Pancreas (tissue), 10 donors: ENCODE measurements around the gene DOK3. TPM values are rescaled to one million over a fixed set of nuclear protein-coding genes. Genes with fewer than 3 reads are reported as not detected.

Experiments
- ATAC-seq, 4 donors: fragments of 200-7000 bp; cut with Tn5 transposase; one replicate each; pipeline versions ENCODE4 v1.8.0 to v1.9.1; 2020; ENCODE audit warnings: mild to moderate bottlenecking in 4 of 4, moderate library complexity in 4 of 4
- DNase-seq, 6 donors: peaks; one replicate each; pipeline ENCODE4 v3.0.0-alpha.2; 2020
- FAIRE-seq: peaks from 2 replicates; lab custom pipeline; 2012; peaks lifted over from hg19 to GRCh38; lab: Jason Lieb, UNC
- H3K27ac ChIP-seq, 4 donors: fragments of 200-600 bp; sonication (generic); 1 replicate in 3 of 4; 2 replicates in 1 of 4; pipeline versions ENCODE4 v1.5.0 to v1.8.0; 2020
- H3K27me3 ChIP-seq, 4 donors: fragments of 200-600 bp; one replicate each; pipeline ENCODE4 v1.8.0; 2021
- H3K36me3 ChIP-seq, 3 donors: fragments of 200-600 bp; sonication (generic) in 1 of 3; one replicate each; pipeline versions ENCODE4 v1.5.0 to v1.8.0; 2020 to 2021
- H3K4me1 ChIP-seq, 3 donors: fragments of 200-600 bp; one replicate each; pipeline ENCODE4 v1.8.0; 2021
- H3K4me3 ChIP-seq, 4 donors: fragments of 200-600 bp; sonication (generic) in 2 of 4; one replicate each; pipeline versions ENCODE4 v1.5.0 to v1.8.0; 2020 to 2021
- H3K9me3 ChIP-seq, 4 donors: fragments of 200-600 bp; one replicate each; pipeline ENCODE4 v1.8.0; 2021
- CTCF ChIP-seq, 4 donors: fragments of 200-600 bp; sonication (generic) in 3 of 4; IDR thresholded peaks; one replicate each; pipeline versions ENCODE4 v1.5.0 to v1.8.0; 2021; ENCODE audit warnings: antibody characterized with exemption in 4 of 4
- WGBS, 2 donors: extraction: QIAGEN DNeasy Blood & Tissue Kit; methylation state at CpG; one replicate each; pipeline ENCODE4 v1.1.7; 2013; 5-methylcytosine and 5-hydroxymethylcytosine counted together
- intact Hi-C, 3 donors: fragments of 100-400 bp; cut with DNase I; formaldehyde crosslinking; loops; one replicate each; pipeline versions ENCODE4 v1.11.1 to v1.14.2; 2022
- polyA plus RNA-seq, 2 donors: library from polyadenylated mRNA; stranded (reverse); fragments of 200-250 nt; gene quantifications; one replicate each; pipeline ENCODE4 v1.2.3, GENCODE V29; 2013
- total RNA-seq, 6 donors: library from RNA; stranded (reverse); fragmentation: NEBNext Ultra II Directional in 4 of 6; extraction: Animal tissue kit (Norgen Biotek cat#: 25700) in 4 of 6; gene quantifications; one replicate each; pipeline versions ENCODE4 v1.2.1 to v1.2.4, GENCODE V29; 2021 to 2023
- donor health status: healthy with polysubstance abuse.
- donor health status: DM: no; HTN: no; CAD: no; lungs with moderate emphysema.
- donor health status: DM: no; HTN: no; CAD: no.
- donor health status: control.
- donor health status: control.
- donor health status: Bipolar disorder and iron deficiency.
- donor health status: DM: yes; HTN: yes; CAD: no.
- donor health status: DM: no; HTN: no; CAD: no.
- donor health status: DM: no; HTN: no; CAD: no.
- donor health status: DM: yes; HTN: yes; CAD: no.

DOK3 gene
- total and polyA plus RNA-seq, 8 donors = 0.98 to 11.4 (median 4.7) TPM

- H3K4me3 ChIP-seq = peak overlapping the region in 2 of 4 donors; percentile 1 to 40
- DNase-seq = peak in 1 of 6 donors; percentile 54
Observed at GRCh38 chr5:177508837-177509236, 789 bp downstream of the DOK3 start.

GRCh38 chr5:177508221-177508611 lies 1.4 kb downstream of the DOK3 start:
- peaks cover 0 to 18% (median 12%) of the 10 kb centered on the region in 3 donors for H3K36me3 ChIP-seq
- no peaks in the 10 kb centered on the region for H3K4me1 ChIP-seq
- H3K4me3 ChIP-seq = peak overlapping the region in 1 of 4 donors; percentile 40
- no peak for TF ChIP-seq CTCF (IDR thresholded peaks at IDR 0.05)
- intact Hi-C loops = no loop called here
- peak overlapping the region in 1 of 4 donors; percentile 25 for H3K27ac ChIP-seq
- peak in 2 of 6 donors; percentile 25 to 74 for DNase-seq
- H3K9me3 ChIP-seq = no peaks in the 10 kb centered on the region
- FAIRE-seq = no peak
- no peak for ATAC-seq
- WGBS, 2 donors = 92 to 94% methylated on average over 19 to 26 of the region's 26 CpGs
- no peaks in the 10 kb centered on the region for H3K27me3 ChIP-seq

More at GRCh38 chr5:177508837-177509236, 789 bp downstream of the DOK3 start:
- peak in 1 of 4 donors; percentile 14 for ATAC-seq
- WGBS, 2 donors = 59 to 74% methylated on average over 8 of the region's 8 CpGs
- FAIRE-seq = no peak
- Histone ChIP-seq H3K27me3 (no peaks in the 10 kb centered on the region), H3K27ac (peak overlapping the region in 2 of 4 donors; percentile 25 to 40), H3K9me3 (no peaks in the 10 kb centered on the region), H3K36me3 (peaks cover 0 to 20% (median 16%) of the 10 kb centered on the region in 3 donors), H3K4me1 (no peaks in the 10 kb centered on the region)
- TF ChIP-seq CTCF (IDR thresholded peaks at IDR 0.05) = no peak
- intact Hi-C loops = no loop called here

- DNase-seq = peak in 1 of 6 donors; percentile 7
- ATAC-seq = peak in 1 of 4 donors; percentile 7
- intact Hi-C loops = no loop called here
- H3K4me3 ChIP-seq = peak overlapping the region in 1 of 4 donors; percentile 40
- FAIRE-seq = no peak
- H3K27ac ChIP-seq = no peak overlapping the region
- no peaks in the 10 kb centered on the region for H3K27me3 ChIP-seq
- 91 to 92% methylated on average over 17 of the region's 17 CpGs for WGBS, 2 donors
- TF ChIP-seq CTCF (IDR thresholded peaks at IDR 0.05) = no peak
- H3K9me3 ChIP-seq = no peaks in the 10 kb centered on the region
- peaks cover 0 to 13% (median 9%) of the 10 kb centered on the region in 3 donors for H3K36me3 ChIP-seq
- H3K4me1 ChIP-seq = no peaks in the 10 kb centered on the region
Observed at GRCh38 chr5:177507596-177508220, 1.9 kb downstream of the DOK3 start.

- Histone ChIP-seq H3K4me1 (no peaks in the 10 kb centered on the region), H3K27ac (no peak overlapping the region), H3K27me3 (no peaks in the 10 kb centered on the region), H3K36me3 (peaks cover 0 to 9% (median 4%) of the 10 kb centered on the region in 3 donors), H3K4me3 (no peak overlapping the region), H3K9me3 (no peaks in the 10 kb centered on the region)
- DNase-seq (no peak), FAIRE-seq (no peak), ATAC-seq (no peak)
- TF ChIP-seq CTCF (IDR thresholded peaks at IDR 0.05) = no peak
- intact Hi-C loops = no loop called here
- 47 to 48% methylated on average over 9 of the region's 9 CpGs for WGBS, 2 donors
Observed at GRCh38 chr5:177507165-177507564, 2.5 kb downstream of the DOK3 start.

GRCh38 chr5:177505075-177505474 lies 4.6 kb downstream of the DOK3 start:
- Histone ChIP-seq H3K27me3 (no peaks in the 10 kb centered on the region), H3K4me3 (no peak overlapping the region), H3K36me3 (no peaks in the 10 kb centered on the region), H3K27ac (no peak overlapping the region), H3K9me3 (no peaks in the 10 kb centered on the region), H3K4me1 (no peaks in the 10 kb centered on the region)
- DNase-seq = peak in 1 of 6 donors; percentile 51
- intact Hi-C loops = no loop called here
- 93% methylated on average over 4 of the region's 4 CpGs for WGBS, 2 donors
- no peak for FAIRE-seq
- TF ChIP-seq CTCF (IDR thresholded peaks at IDR 0.05) = no peak
- ATAC-seq = no peak
